MV-4-11 (cell line): ENCODE measurements around the gene SUPT16H.
A peak's percentile ranks its signal among the peaks of the same experiment; 100 is the strongest.
"Not testable (repeated sequence)": the region's sequence is repeated elsewhere in the genome, so short reads cannot be mapped to it uniquely, and the experiment has no call there.

Source experiments
- DNase-seq: peaks from one replicate; lab custom pipeline; 2025; lab: John Stamatoyannopoulos, UW

SUPT16H gene

GRCh38 chr14:21383848-21384493, at the start of gene SUPT16H:
SUPT16H (minus strand) TSS chr14:21384019; CDS start chr14:21383927, 92 bp downstream.
- peak; percentile 95 for DNase-seq

DNA sequence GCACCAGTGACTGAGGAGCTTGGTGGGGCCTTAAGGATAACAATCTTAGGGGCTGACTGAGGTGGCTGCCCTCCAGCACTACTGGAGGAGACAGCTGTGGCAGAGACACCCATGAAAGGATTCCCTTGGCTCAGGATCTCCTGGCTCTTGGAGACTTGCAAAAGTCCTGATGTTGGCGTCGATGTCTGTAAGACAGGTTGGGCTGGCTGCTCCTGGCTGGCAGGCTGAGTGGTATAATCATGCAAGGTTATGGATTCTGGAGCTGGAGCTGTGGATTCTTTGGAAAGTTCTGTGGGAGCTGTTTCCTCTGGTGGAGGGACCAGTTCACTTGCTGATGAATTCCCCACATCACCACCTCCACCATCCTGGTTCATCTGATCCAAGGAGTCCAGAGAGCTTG, 47.3 kb upstream of the SUPT16H start:
- DNase-seq: no peak

DNA sequence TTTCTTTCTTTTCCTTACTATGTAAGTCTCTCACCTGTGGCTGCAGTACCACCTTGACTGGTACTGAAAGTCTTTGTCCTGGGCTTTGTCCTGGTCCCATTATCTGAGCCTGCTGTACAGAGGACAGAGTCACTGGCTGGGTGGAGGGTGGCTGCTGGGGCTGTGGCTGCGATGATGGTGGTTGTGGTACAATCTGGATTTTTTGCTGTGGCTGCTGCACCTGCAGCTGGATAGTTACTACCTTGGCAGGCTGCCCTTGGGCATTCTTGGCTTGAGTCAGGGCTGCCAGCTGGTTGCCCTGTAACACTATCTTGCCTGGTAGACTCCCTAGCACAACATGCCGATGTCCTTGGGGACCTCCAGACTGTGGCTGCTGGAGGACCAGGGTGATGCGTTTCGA, 45.1 kb upstream of the SUPT16H start:
- DNase-seq: no peak

GRCh38 chr14:21426692-21427091, 42.9 kb upstream of the SUPT16H start:
- no peak for DNase-seq

DNA sequence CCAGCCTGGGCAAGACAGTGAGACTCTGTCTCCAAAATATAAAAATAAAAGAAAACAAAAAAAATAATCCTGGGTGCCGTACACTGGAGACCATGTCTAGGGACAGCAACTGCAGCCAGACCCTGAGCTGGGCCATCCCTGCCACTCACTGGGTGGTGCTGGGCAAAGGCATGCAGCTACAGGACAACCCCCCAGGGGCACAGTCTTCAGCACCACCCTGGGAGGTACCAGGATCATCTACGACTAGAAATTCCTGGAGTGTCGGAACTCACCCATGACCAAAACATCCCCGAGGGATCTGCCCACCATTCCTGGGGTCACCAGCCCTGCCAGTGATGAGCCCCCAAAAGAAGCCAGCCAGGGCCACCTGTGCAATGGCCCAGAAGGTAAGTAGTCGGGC, 35.7 kb upstream of the SUPT16H start:
- DNase-seq: no peak

DNA sequence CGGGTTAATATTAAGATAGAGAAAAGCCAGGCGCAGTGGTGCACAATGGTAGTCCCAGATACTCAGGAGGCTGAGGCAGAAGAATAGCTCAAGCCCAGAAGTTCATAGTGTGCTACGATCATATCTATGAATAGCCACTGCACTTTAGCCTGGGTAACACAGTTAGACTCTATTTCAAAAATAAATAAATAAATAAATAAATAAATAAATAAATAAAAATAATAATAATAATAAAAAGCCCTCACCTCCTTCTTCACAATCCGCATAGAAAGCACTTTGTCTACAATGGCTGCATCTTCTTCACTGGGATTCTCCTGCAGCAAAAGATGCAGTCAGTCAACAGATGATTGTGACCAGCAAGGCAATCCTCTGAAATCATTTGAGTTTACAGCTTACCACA, 31.5 kb upstream of the SUPT16H start:
- no peak for DNase-seq

GRCh38 chr14:21414137-21414631, 30.4 kb upstream of the SUPT16H start:
- DNase-seq: no peak

- no peak for DNase-seq
Measured at GRCh38 chr14:21408147-21408546, 24.3 kb upstream of the SUPT16H start.

GRCh38 chr14:21406213-21406612, 22.4 kb upstream of the SUPT16H start:
- no peak for DNase-seq

- DNase-seq: no peak
Measured at GRCh38 chr14:21405097-21405496, 21.3 kb upstream of the SUPT16H start.

- no peak for DNase-seq
Measured at GRCh38 chr14:21399311-21399870, 15.6 kb upstream of the SUPT16H start.

- DNase-seq: no peak
Measured at GRCh38 chr14:21398901-21399300, 15.1 kb upstream of the SUPT16H start.

- no peak for DNase-seq
Measured at GRCh38 chr14:21395450-21395849, 11.6 kb upstream of the SUPT16H start.

DNA sequence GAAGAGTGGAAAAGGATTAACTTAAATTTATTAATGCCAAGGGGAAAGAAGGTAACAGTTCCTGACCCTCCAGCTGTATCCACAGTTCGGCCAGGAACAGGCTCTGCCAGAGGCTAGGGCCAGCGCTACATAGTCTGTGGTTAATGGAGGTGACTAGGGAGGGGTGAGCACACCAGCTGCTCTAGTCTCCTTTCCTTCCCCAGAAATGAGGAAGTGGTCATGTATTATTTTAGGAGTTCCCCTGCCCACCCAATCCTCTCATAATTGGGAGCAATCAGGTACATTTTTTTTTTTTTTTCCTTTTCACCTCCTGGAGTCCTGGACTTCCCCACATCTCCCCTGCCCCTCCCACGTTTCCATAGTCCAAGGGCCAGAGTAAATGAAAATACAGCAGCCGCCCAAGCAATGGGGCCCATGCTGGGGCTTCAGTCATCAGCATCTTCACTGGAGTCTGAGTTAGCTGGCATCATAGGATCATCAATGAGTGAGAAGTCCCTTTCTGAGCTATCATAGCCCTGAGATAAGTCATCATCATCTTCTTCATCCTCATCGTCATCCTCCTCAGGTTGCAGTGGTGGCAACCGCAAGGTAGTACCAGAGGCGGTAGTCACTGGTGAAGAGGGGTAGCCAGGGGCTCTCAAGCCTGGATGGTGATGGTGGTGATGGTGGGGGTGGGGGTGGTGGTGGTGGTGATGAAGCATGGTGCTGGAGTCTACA, 1.5 kb upstream of the SUPT16H start:
- DNase-seq: peak; percentile 84

- DNase-seq: peak; percentile 68
Measured at GRCh38 chr14:21384494-21384851, 654 bp upstream of the SUPT16H start.

DNA sequence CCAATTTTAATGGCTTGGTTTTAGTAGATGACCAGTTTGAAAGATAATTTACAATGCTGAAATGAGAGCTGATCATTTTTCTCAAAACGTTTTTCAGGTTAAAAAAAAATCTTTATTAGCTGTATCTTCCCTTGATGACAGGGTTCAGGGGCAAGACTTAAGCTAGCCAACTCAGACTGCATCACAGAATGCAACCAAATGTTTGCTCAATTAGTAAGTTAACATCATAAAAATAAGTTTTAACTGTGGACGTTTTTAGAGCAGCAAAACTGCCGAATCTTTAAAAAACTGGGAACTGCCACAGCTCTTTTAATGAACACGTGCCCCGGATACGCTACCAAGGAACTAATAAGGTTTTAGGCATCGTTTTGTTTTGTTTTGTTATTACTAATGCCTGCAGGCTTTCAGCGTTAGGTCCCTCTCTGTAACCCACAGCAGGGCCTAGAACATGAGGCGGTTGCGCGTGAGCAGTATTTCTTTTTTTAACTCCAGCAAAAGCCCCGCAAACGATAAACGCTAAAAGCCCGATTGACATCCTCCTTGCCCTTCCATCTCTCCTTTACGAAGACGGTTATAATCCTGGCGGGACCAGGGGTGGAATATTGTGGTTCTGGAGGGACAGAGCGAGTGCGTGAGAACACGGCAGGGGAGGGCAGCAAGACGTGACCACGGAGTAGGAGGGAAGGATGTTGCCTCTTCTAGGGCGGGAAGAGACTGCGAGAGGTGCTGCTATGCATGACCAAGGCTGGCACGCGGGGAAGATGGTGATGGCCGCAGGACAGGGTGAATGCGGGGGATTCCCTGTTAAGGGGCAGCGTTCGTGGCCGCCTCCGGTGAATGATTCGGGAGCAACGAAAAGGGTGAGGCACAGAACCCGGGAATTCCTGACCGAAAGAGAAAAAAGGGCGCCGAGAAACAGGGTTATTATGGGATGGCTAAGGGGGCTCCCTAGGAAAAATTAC, 652 bp downstream of the SUPT16H start:
- peak; percentile 31 for DNase-seq

GRCh38 chr14:21382095-21382494, 1.7 kb downstream of the SUPT16H start:
- DNase-seq: no peak

DNA sequence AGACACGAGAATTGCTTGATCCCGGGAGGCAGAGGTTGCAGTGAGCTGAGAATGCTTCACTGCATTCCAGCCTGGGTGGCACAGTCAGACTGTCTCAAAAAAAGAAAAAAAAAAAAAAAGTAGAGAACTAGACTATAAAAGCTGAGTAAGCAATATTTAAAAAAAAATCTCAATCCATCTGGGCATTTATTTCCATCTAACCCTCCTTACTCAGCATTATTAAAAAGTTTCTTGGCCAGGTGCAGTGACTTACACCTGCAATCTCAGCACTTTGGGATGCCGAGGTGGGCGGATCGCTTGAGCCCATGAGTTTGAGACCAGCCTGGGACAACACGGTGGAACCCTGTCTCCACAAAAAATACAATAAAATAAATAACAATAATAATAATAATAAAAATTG, 4.5 kb downstream of the SUPT16H start:
- DNase-seq: no peak

- no peak for DNase-seq
Measured at GRCh38 chr14:21373980-21374379, 9.8 kb downstream of the SUPT16H start.

- not testable (repeated sequence) for DNase-seq
Measured at GRCh38 chr14:21372814-21373213, 11.0 kb downstream of the SUPT16H start.

GRCh38 chr14:21369949-21370679, 13.7 kb downstream of the SUPT16H start:
- no peak for DNase-seq
